NB4 (cell line): ENCODE measurements around the gene B4GAT1.

Experiments
- DNase-seq: peaks from one replicate; pipeline ENCODE4 v3.0.0; 2010; ENCODE audit warnings: low read depth
- H3K4me3 ChIP-seq: one replicate; pipeline ENCODE4 v1.5.1; 2011; ENCODE audit warnings: mild to moderate bottlenecking, low read depth, low read length, moderate library complexity
- CTCF ChIP-seq: IDR thresholded peaks from one replicate; pipeline ENCODE4 v1.5.1; 2012; ENCODE audit warnings: low read depth, low read length
- MAX ChIP-seq: IDR thresholded peaks from 2 replicates; pipeline ENCODE4 v1.6.1; 2011; ENCODE audit warnings: low read depth, low read length
- MYC ChIP-seq: IDR thresholded peaks from 2 replicates; pipeline ENCODE4 v1.6.1; 2011; ENCODE audit warnings: low read depth, low read length
- POLR2A ChIP-seq: IDR thresholded peaks from 2 replicates; pipeline ENCODE4 v1.6.1; 2011; ENCODE audit warnings: mild to moderate bottlenecking; ENCODE audit not compliant: insufficient read length; ENCODE audit errors: extremely low read depth

Gene B4GAT1

GRCh38 chr11:66333220-66333877, 14.1 kb downstream of the B4GAT1 start:
- TF ChIP-seq MAX (no peak), POLR2A (no peak), CTCF (no peak)
- DNase-seq = no peak
- no peak overlapping the region for H3K4me3 ChIP-seq

- DNase-seq = no peak
- no peak overlapping the region for H3K4me3 ChIP-seq
- TF ChIP-seq CTCF (no peak), MAX (no peak), MYC (no peak), POLR2A (no peak)
Observed at GRCh38 chr11:66332371-66333219, 14.8 kb downstream of the B4GAT1 start.

GRCh38 chr11:66331542-66332370, 15.7 kb downstream of the B4GAT1 start:
- no peak for DNase-seq
- TF ChIP-seq MAX = no peak
- TF ChIP-seq POLR2A = no peak
- no peak for TF ChIP-seq CTCF
- TF ChIP-seq MYC = no peak
- no peak overlapping the region for H3K4me3 ChIP-seq

- no peak for TF ChIP-seq MYC
- TF ChIP-seq POLR2A = no peak
- no peak for TF ChIP-seq CTCF
- TF ChIP-seq MAX = no peak
- no peak overlapping the region for H3K4me3 ChIP-seq
- DNase-seq = no peak
Observed at GRCh38 chr11:66330931-66331330, 16.5 kb downstream of the B4GAT1 start.

GRCh38 chr11:66329165-66329673, 18.2 kb downstream of the B4GAT1 start:
- DNase-seq = no peak
- TF ChIP-seq MAX = no peak
- no peak for TF ChIP-seq POLR2A
- no peak for TF ChIP-seq MYC
- TF ChIP-seq CTCF = no peak
- H3K4me3 ChIP-seq = no peak overlapping the region
